GM12878 (cell line): ENCODE measurements around the gene IDH3A. TPM values are rescaled to one million over a fixed set of nuclear protein-coding genes. Genes with fewer than 3 reads are reported as not detected.

Experiments used
- BHLHE40 ChIP-seq, 2 experiments: fragments of 450-650 bp in 1 of 2; IDR thresholded peaks; 2 replicates each; pipeline ENCODE4 v1.6.1; 2011 to 2017; ENCODE audit warnings: low read depth in 2 of 2, borderline replicate concordance in 1 of 2, improper control_type of control experiment in 1 of 2, low read length in 1 of 2, mild to moderate bottlenecking in 1 of 2
- CHD2 ChIP-seq: IDR thresholded peaks from 2 replicates; pipeline ENCODE4 v1.6.1; 2011; ENCODE audit warnings: low read depth, low read length, improper control_type of control experiment, borderline replicate concordance
- MAX ChIP-seq: IDR thresholded peaks from 2 replicates; pipeline ENCODE4 v1.6.1; 2012; ENCODE audit warnings: low read depth, low read length, improper control_type of control experiment
- MYC ChIP-seq: IDR thresholded peaks from 2 replicates; pipeline ENCODE4 v1.6.1; 2011; ENCODE audit warnings: mild to moderate bottlenecking, low read length, moderate library complexity, inconsistent platforms; ENCODE audit not compliant: insufficient read depth, insufficient replicate concordance, insufficient read length, severe bottlenecking
- REST ChIP-seq: IDR thresholded peaks from 2 replicates; pipeline ENCODE4 v1.6.1; 2012; ENCODE audit warnings: mild to moderate bottlenecking, low read depth, low read length
- SIN3A ChIP-seq: IDR thresholded peaks from 2 replicates; pipeline ENCODE4 v1.6.1; 2012; ENCODE audit warnings: low read depth, low read length, improper control_type of control experiment
- TCF12 ChIP-seq: IDR thresholded peaks from 2 replicates; pipeline ENCODE4 v1.6.1; 2011; ENCODE audit warnings: low read depth, mild to moderate bottlenecking, low read length
- TCF3 ChIP-seq: IDR thresholded peaks from 2 replicates; pipeline ENCODE4 v1.6.1; 2012; ENCODE audit warnings: low read depth, mild to moderate bottlenecking, low read length, borderline replicate concordance; ENCODE audit not compliant: insufficient read depth
- polyA plus RNA-seq, 11 experiments: library from polyadenylated mRNA; depleted of rRNA in 4 of 11; unstranded in 6 of 11; stranded (reverse) in 5 of 11; fragments of >200 nt; fragmentation: Nextera tagmentation in 4 of 11; fragmentation: Illumina TruSeq in 1 of 11; extraction: Ambion mirVana in 4 of 11; extraction: Trizol in 1 of 11; gene quantifications; 1 replicate in 1 of 11; 2 replicates in 10 of 11; pipeline versions ENCODE4 v1.2.1 to v1.2.3, GENCODE V29; 2011 to 2016; ENCODE audit warnings: inconsistent platforms in 2 of 11, missing spikeins in 2 of 11, low read depth in 1 of 11
- total RNA-seq, 4 experiments: library from RNA; depleted of rRNA in 3 of 4; stranded (reverse); fragments of >200 nt in 3 of 4; fragmentation: Illumina TruSeq in 1 of 4; extraction: Trizol in 1 of 4; gene quantifications; 2 replicates each; pipeline versions ENCODE4 v1.2.1 to v1.2.3, GENCODE V29; 2013 to 2021

The IDH3A gene
- total and polyA plus RNA-seq, 10 of the 15 experiments (the other 5 are each of a cell fraction or from before 2014, with no cell fraction given), result 83.9 to 254 (median 195) TPM

GRCh38 chr15:78174401-78174800 is 25.2 kb downstream of the IDH3A start (continued):
- 0 out of 2 replicates have a peak, but pooled peaks have one; percentile 65 for TF ChIP-seq TCF3
- TF ChIP-seq SIN3A, result no peak
- peak; percentile 65; the same call in 1 of the 2 replicates for TF ChIP-seq TCF12
- no peak for TF ChIP-seq MYC
- TF ChIP-seq BHLHE40 (IDR thresholded peaks at IDR 0.05; ENCODE audit: borderline replicate concordance in 1 of 2, low read depth in 2 of 2, low read length in 1 of 2), result no peak
- TF ChIP-seq CHD2, result no peak
- no peak for TF ChIP-seq MAX
- no peak for TF ChIP-seq REST
- TF ChIP-seq, all 136 proteins: peak for 3
